ENCODE results near the gene MID1. TPM values are rescaled to one million over a fixed set of nuclear protein-coding genes. Genes with fewer than 3 reads are reported as not detected.

MID1 gene
- total RNA-seq, 2 experiments from 2014 or later: 0.61 to 1.1 TPM

DNA sequence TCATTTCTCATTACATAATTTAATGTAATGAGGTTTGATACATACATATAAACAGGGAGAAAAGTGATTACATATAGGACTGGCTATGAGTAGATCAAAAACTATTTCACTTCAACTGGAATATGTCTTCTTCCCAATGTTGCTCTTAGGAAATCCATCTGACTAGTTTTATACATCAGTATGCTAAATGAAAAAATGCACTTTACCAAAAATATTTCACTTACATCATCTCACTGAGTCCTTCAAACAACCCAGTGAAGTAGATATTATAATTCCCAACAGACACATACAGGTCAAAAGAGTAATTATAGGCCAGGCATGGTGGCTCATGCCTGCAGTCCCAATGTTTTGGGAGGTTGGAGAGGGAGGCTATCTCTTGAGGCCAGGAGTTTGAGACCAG lies 215.9 kb downstream of the MID1 start:
- POLR2A ChIA-PET: no interaction called here
- no peaks in the 10 kb centered on the region for H3K36me3 Mint-ChIP-seq (ENCODE audit: low read depth)
- no peaks in the 10 kb centered on the region for H3K9me3 Mint-ChIP-seq
- intact Hi-C loops (cut with micrococcal nuclease): no loop called here
- CTCF ChIA-PET: no interaction called here
- no peak overlapping the region for H3K4me3 Mint-ChIP-seq
- H3K27ac Mint-ChIP-seq: no peak overlapping the region
- H3K27me3 Mint-ChIP-seq: no peaks in the 10 kb centered on the region
- no peaks in the 10 kb centered on the region for H3K4me1 Mint-ChIP-seq (ENCODE audit: low read depth)
- DNase-seq (no peak), ATAC-seq (no peak)
- TF ChIP-seq, protein P1, sequence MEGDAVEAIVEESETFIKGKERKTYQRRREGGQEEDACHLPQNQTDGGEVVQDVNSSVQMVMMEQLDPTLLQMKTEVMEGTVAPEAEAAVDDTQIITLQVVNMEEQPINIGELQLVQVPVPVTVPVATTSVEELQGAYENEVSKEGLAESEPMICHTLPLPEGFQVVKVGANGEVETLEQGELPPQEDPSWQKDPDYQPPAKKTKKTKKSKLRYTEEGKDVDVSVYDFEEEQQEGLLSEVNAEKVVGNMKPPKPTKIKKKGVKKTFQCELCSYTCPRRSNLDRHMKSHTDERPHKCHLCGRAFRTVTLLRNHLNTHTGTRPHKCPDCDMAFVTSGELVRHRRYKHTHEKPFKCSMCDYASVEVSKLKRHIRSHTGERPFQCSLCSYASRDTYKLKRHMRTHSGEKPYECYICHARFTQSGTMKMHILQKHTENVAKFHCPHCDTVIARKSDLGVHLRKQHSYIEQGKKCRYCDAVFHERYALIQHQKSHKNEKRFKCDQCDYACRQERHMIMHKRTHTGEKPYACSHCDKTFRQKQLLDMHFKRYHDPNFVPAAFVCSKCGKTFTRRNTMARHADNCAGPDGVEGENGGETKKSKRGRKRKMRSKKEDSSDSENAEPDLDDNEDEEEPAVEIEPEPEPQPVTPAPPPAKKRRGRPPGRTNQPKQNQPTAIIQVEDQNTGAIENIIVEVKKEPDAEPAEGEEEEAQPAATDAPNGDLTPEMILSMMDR (IDR thresholded peaks at IDR 0.05): no peak

DNA sequence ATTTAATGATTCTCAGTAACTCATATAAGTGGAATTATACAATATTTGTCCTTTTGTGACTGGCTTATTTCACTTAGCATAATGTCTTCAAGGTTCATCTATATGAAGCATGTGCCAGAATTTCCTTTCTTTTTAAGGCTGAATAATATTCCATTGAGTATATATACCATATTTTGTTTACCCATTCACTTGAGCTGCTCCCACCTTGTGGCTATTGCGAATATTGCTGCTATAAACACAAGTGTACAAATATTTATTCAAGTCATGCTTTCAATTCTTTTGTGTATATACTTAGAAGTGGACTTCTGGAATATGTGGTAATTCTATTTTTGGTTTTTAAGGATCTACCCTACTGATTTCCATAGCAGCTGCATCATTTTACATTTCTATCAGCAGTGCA lies 219.1 kb downstream of the MID1 start:
- no peak overlapping the region for H3K27ac Mint-ChIP-seq
- no peaks in the 10 kb centered on the region for H3K27me3 Mint-ChIP-seq
- no peaks in the 10 kb centered on the region for H3K9me3 Mint-ChIP-seq
- intact Hi-C loops (cut with micrococcal nuclease): no loop called here
- no peak overlapping the region for H3K4me3 Mint-ChIP-seq
- CTCF ChIA-PET: interaction anchor here (1.4 kb wide), 1 partner anchor 211 kb away, joined by 3 read pairs; no protein-coding TSS in a partner anchor
- POLR2A ChIA-PET: no interaction called here
- ATAC-seq (no peak), DNase-seq (no peak)
- TF ChIP-seq, protein P1 (IDR thresholded peaks at IDR 0.05): no peak
- no peaks in the 10 kb centered on the region for H3K36me3 Mint-ChIP-seq (ENCODE audit: low read depth)
- H3K4me1 Mint-ChIP-seq (ENCODE audit: low read depth): no peaks in the 10 kb centered on the region

DNA sequence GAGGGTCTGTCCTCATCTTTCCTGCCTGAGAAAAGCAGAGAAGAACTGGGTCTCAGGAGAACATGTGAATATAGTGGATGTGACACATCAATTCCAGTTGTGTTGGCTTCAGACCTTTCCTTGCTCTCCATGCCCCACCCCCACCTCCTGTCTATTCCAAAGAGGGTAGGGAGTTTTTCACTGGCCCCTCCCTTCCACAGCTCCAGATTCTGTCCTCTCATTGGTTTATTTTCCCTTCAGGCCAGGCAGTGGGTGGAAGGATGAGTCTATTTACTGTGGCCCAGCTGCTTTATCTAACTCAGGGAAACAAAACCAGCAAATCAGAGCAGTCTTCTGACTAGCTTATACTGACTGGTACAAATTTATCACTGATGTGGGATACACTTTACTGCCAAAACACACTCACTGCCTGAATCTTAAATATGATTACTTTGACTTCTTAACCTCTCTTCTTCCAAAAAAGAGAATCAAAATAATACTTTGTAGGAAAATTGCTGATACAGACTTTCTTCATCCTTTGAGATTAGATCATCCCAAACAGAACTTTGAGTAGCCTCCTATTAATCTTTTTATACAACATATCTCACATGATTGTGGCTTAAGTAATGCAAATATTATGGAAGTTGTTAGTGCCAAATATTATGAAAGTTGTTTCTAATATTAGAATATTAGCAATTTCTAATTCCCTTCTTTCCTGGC lies 221.2 kb downstream of the MID1 start:
- ChIA-PET POLR2A (no interaction called here), CTCF (no interaction called here)
- ATAC-seq (no peak), DNase-seq (no peak)
- TF ChIP-seq, protein P1 (IDR thresholded peaks at IDR 0.05): no peak
- Mint-ChIP-seq H3K4me1 (ENCODE audit: low read depth) (no peaks in the 10 kb centered on the region), H3K36me3 (ENCODE audit: low read depth) (no peaks in the 10 kb centered on the region), H3K27me3 (no peaks in the 10 kb centered on the region), H3K9me3 (no peaks in the 10 kb centered on the region), H3K4me3 (no peak overlapping the region), H3K27ac (no peak overlapping the region)
- intact Hi-C loops (cut with micrococcal nuclease): no loop called here

DNA sequence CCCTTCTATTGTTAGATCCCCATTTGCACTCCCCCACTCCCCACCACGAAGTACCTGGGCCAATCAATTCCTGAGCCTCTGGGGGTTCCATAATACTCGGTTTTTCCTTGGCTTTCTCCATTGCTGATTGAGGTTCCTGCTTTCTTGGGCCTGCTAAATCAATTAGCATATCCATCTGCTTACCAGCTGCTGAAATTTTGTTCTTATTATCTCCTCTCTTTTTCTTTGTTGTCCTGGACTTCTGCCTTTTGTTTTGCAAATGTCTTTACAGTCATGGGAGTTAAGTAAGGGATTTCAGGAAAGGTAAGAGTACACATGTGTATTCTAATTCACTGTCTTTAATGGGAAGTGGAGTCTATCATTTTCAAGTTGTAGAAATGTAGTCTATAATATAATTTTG lies 222.2 kb downstream of the MID1 start:
- no peaks in the 10 kb centered on the region for H3K4me1 Mint-ChIP-seq (ENCODE audit: low read depth)
- no peak overlapping the region for H3K4me3 Mint-ChIP-seq
- CTCF ChIA-PET: no interaction called here
- ATAC-seq: no peak
- POLR2A ChIA-PET: no interaction called here
- TF ChIP-seq, protein P1 (IDR thresholded peaks at IDR 0.05): no peak
- no peaks in the 10 kb centered on the region for H3K36me3 Mint-ChIP-seq (ENCODE audit: low read depth)
- no peaks in the 10 kb centered on the region for H3K9me3 Mint-ChIP-seq
- DNase-seq: no peak
- H3K27ac Mint-ChIP-seq: no peak overlapping the region
- H3K27me3 Mint-ChIP-seq: no peaks in the 10 kb centered on the region
- intact Hi-C loops (cut with micrococcal nuclease): no loop called here

DNA sequence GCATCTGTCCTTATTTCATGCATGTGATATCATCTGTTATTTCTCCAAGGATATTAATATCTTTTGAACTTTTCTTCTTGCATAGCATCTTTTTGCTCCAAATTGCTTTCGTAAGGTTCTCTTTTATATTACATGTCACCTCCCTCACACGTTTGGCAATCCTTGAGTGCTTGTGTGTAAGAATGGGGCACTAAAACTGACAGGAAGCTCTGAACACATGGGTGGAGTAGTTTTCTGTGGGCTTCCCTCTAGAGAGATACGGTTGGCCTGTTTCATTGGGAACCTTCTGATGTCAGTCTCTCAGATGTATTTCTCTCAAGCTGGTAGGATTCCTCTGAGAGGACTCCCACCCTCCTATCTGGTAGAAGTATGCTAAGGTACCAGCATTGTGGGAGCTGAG lies 223.0 kb downstream of the MID1 start:
- CTCF ChIA-PET: no interaction called here

More for the DNA sequence above, 223.0 kb downstream of the MID1 start:
- H3K4me1 Mint-ChIP-seq (ENCODE audit: low read depth): no peaks in the 10 kb centered on the region
- POLR2A ChIA-PET: no interaction called here
- H3K4me3 Mint-ChIP-seq: no peak overlapping the region
- H3K36me3 Mint-ChIP-seq (ENCODE audit: low read depth): no peaks in the 10 kb centered on the region
- ATAC-seq: no peak
- H3K9me3 Mint-ChIP-seq: no peaks in the 10 kb centered on the region
- no peaks in the 10 kb centered on the region for H3K27me3 Mint-ChIP-seq
- TF ChIP-seq, protein P1 (IDR thresholded peaks at IDR 0.05): no peak
- H3K27ac Mint-ChIP-seq: no peak overlapping the region
- intact Hi-C loops (cut with micrococcal nuclease): no loop called here
- no peak for DNase-seq

Measured in activated CD8-positive, alpha-beta T cell treated with anti-CD3 and anti-CD28 coated beads for 36 hours (primary cell).